Dedifferentiated amniotic fluid mesenchymal stem cell (primary cell): ENCODE data around the gene SPSB4.

Source experiments
- DNase-seq: peaks from one replicate; pipeline ENCODE4 v3.0.0-alpha.2; 2016; ENCODE audit errors: extremely low spot score

SPSB4 gene

GRCh38 chr3:141052201-141053069 is 1.3 kb downstream of the SPSB4 start:
- DNase-seq, result no peak

- no peak for DNase-seq
Observed at GRCh38 chr3:141055136-141055535, 4.0 kb downstream of the SPSB4 start.

DNA sequence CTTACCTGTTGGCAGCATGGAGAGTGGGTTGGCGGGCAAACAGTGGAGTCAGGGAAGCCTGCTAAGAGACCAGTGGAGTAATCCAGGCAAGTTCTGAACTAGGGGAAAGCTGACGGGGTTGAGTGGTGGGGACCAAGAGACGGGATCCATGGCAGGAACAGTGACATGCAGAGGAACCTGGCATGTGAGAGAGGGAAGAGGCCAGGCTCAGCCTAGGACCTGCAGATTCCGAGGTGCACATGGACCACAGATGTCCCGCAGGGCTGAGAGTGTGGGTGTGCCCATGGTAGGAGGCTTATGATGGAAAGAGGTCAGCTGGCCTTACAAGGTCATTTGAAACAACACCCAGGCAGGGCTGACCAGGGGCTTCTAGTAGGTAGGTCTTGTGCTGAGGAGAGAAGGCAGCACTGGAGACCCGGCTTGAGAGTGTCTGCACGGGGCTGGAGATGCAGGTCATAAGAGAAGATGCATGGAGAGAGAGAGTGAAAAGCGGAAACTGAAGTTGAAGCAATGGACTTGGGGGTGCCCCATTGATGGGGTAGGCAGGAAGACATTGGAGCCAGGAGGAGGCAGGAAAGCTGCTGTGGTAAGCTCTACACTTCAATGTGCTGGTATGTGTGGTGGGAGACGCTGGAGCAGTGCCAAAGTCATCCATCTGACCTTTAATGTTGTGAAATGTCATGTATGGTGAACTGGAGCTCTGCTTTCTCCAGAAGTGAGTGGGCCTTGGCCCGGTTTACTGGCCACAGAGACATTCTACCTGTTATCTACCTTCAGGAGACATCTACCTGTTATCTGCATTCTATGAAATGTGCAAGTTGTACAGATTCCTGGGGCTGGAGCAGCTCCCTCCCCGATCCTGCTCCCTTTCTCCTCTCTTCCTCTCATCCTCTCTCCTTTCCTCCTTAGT is 4.6 kb downstream of the SPSB4 start:
- no peak for DNase-seq

DNA sequence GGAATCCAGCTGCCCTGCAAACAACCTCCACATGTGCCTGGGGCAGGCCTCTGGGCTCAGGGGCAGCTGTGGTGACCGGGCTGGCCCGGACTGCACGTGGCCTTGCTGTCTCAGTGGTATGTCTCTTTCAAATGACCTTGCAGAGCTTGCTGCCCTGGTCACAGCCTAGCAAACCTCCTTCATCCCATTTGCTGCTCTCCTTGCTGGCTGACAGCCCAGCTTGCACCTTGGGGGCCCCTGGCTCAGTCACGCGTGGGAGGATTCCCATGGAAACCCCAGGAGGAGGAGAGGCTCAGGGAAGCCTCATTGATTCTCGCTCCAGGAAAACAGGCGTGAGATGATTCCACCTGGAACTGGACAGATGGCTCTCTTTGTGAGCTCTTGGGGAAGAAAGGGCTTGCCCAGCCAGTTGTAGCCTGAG is 5.6 kb downstream of the SPSB4 start:
- DNase-seq, result no peak

GRCh38 chr3:141057436-141057835 is 6.3 kb downstream of the SPSB4 start:
- no peak for DNase-seq

DNA sequence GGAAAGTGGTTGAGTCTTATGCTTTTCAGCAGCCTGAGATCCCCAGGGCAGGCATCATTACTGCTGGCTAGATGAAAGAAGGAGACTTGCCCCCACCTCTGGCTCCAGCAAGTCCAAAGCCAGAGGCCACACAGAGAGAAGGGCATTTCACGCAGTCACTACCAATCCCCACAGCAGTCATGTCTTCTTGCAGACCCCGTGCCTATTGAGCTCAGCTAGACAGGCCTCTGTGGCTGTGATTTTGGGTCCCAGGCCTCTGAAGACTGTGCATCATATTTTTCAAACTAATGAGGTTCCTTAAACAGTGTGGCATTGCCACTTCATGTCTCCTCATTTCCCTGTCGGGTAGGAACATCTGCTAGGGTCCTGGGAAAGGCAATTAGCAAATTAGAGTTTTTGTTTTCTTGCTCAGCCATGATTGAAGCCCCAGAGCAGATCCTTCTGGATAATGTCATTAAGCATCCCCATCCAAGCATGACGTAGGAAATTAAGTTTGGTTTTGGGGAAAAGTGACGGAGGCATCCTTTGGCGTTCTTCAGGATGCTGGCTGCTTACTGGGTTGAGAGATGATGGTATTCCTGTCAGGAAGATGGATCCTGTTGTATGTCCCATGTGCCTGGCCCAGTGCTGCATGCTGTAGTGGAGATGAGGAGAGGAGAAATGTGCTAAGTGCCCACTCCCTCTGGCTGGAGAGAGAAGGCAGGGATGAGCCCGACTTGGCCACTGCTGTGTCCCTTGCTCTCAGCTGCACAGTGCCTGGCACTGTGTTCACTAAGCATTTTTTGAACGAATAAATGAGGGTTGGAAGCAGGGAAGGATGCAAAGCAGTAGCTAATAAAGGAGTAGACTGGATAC is 7.0 kb downstream of the SPSB4 start:
- DNase-seq, result no peak

DNA sequence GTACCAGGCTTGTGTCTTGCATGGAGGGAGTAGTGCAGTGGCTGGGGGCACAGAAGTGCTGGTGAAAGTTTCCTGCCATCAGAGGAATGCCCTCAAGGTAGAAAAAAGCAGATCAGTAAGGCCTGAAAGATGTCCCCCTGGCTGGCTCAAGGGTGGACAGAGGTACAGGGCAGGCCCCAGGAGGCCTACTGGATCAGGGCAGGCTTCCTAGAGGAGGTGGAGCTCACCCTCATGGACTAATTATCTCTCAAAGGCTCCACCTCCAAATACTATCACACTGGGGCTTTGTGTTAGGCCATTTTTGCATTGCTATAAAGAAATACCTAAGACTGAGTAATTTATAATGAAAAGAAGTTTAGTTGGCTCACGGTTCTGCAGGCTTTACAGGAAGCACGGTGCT is 7.8 kb downstream of the SPSB4 start:
- no peak for DNase-seq

DNA sequence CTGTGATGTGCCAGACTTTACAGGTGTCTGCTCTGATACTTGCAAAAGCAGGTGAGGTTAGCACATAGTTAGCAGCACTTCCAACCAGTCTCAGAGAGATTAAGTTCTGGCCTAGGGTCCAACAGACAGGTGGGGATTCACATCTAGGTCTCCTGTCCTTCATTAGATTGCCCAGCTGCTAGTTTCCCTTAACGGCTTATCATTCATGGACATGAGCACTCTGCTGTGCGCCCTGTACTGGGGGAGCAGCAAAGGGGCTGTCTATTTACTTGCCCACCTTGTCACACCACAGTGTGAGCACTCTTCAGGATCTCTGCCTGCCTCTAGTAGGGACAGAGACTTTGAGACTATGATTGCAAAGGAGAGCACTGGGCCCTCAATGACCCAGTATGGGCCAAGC is 8.7 kb downstream of the SPSB4 start:
- no peak for DNase-seq

DNA sequence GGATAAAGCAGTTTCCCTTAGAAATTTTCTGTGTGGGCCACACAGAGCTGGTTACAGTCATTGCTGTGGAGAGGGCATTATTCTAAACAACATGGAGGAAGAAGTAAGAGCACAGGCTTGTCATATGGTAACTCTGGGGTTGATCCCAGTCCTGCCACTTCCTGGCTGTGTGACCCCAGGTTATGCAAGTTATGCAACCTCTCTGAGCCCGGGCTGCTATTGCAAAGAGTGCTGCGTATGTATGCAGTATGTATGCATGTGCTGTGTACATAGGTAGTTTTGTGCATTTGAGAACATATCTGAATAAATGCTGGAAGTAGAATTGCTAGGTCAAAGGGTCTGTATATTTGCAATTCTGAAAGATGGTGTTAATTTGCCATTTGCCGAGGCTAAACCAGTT is 9.2 kb downstream of the SPSB4 start:
- no peak for DNase-seq

GRCh38 chr3:141063831-141064230 is 12.7 kb downstream of the SPSB4 start:
- no peak for DNase-seq

DNA sequence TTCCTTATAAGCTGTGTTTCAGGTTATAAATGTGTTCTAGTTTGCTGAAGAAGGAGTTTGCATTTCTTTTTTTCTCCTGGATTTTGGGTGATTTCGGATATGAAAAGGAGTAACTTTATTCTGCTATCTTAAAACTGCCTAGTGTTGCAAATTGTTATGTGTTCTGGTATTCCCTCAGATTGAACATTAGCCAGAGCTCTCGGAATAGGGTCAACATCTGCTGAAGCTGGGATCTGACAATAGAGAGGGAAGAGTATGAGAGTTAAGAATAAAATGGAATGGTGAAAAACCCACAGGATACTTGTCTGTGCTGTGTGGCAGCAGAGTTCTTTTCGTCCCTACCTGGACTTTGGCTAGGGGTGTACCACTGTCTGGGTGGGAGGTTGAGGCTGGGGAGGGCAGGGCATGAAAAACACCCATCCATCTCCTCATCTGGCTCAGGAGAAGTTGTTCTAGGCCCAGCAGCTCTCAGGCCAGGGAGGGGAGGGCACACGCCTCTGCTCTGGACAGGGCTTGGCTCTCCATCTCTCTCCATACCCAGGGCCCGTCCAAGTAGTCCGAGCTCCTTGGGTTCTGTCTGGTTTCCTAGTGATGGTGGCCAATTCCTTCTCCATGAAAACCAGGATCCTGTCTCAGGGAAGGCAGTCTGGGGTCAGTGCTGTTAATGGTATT is 13.2 kb downstream of the SPSB4 start:
- no peak for DNase-seq

- DNase-seq, result no peak
Observed at GRCh38 chr3:141065258-141065657, 14.1 kb downstream of the SPSB4 start.

DNA sequence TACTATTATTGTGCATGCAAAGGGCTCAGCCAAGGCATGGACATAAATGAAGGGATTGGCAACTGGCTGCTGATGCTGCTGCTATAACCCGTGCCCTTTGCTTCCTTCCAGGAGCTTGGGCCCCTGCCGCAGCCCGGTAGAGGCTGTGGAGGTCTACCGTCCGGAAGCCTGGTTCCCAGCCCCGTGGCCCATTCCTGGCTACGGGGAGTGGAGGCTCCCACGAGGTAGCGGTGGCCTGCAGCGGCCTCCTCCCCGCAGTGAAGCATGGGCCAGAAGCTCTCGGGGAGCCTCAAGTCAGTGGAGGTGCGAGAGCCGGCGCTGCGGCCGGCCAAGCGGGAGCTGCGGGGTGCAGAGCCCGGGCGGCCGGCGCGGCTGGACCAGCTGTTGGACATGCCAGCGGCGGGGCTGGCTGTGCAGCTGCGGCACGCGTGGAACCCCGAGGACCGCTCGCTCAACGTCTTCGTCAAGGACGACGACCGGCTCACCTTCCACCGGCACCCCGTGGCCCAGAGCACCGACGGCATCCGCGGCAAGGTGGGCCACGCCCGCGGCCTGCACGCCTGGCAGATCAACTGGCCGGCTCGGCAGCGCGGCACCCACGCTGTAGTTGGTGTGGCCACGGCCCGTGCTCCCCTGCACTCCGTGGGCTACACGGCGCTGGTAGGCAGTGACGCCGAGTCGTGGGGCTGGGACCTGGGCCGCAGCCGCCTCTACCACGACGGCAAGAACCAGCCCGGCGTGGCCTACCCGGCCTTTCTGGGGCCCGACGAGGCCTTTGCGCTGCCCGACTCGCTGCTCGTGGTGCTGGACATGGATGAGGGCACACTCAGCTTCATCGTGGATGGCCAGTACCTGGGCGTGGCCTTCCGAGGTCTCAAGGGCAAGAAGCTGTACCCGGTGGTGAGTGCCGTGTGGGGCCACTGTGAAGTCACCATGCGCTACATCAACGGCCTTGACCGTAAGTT is 15.0 kb downstream of the SPSB4 start:
- no peak for DNase-seq

DNA sequence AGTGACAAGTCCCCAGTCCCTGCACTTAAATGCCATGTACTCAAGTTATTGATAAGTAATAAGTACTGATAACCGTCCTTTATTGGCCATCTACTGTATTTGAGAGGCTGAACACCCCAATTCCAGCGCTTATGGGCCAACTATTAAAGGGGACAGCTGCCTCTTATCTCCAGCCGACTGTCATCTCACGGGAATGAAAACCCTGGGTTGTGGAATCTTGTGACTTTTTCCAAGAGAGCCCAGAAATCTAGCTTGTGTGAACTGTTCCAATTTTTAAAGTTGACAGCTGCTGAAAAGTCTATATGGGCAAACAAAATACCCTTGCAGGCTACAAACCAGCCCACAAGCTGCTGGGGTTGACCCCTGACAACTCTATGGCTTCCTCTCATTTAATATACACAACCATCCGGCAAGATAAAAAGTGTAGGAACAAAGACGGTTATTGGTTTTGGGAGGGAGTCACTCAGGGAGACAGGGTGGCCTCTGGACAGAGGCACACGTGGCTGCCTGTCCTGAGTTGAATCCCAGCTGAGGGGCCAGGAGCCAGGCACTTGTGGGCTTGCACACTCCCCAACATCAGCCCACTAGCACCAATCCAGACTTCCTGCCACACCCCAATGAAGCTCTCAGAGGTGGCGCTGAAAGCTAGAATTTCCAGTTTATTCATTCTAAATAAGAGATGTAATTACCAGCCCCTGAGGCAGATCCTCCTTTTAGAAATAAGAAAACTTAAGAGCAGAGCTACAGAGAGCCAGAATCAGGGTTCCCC is 16.2 kb downstream of the SPSB4 start:
- no peak for DNase-seq

DNA sequence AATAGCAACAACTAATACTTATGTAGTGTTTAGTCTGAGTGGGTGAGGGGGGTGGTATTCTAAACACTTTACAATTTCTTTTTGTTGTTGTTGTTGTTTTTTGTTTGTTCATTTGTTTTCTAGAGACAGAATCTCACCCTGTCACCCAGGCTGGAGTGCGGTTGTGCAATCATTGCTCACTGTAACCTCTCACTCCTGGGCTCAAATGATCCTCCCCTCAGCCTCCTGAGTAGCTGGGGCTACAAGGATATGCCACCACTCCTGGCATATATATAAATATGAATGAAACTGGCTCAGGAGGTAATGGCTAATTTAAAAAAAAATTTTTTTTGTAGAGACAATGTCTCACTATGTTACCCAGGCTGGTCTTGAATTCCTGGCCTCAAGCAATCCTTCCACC is 19.1 kb downstream of the SPSB4 start:
- DNase-seq, result no peak

- no peak for DNase-seq
Observed at GRCh38 chr3:141070727-141071357, 19.7 kb downstream of the SPSB4 start.

GRCh38 chr3:141071681-141072260 is 20.6 kb downstream of the SPSB4 start:
- no peak for DNase-seq

DNA sequence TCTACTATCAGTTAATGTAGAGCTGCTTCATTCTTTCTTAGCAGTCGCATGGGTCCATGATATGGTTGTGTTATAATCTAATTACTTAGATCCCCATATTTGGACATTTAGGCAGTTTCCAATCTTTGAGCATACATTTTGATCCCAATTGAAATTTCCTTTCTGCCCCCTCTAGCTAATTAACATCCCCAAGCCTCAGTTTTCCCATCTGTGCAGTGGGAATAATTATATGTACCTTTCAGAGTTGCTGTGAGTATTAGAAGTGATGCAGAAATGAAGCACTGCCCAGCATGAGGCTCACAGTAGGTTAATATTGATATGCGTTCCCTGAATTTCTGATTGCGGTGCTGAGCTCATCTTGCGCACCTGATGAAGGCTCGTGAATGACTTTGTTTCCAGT is 21.8 kb downstream of the SPSB4 start:
- no peak for DNase-seq

DNA sequence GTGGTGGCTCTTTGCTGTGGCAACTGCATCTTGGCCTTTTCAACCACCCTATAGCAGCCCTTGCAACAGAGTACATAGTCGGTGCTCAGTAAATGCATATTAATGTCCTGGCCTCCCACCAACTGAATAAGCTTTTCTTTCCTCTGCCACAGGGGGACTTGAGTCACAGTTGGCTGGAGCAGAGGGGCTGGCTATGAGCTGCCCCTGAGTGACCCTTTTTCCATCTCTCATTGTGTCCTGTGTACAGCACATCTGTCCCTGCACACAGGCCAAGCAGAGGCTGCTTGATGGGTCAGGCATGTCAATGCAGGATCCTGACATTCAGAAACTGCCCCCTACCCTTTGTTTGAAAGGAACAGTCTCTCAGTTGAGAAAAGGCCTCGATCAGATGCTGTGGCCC is 22.4 kb downstream of the SPSB4 start:
- DNase-seq, result no peak
